SHP77 treated with DMSO at 0.1 percent for 48 hours (cell line): ENCODE measurements around the gene EHD4.
A peak's percentile ranks its signal among the peaks of the same experiment; 100 is the strongest.

Experiments
- DNase-seq: peaks from one replicate; lab custom pipeline; 2025; lab: John Stamatoyannopoulos, UW

The EHD4 gene

DNA sequence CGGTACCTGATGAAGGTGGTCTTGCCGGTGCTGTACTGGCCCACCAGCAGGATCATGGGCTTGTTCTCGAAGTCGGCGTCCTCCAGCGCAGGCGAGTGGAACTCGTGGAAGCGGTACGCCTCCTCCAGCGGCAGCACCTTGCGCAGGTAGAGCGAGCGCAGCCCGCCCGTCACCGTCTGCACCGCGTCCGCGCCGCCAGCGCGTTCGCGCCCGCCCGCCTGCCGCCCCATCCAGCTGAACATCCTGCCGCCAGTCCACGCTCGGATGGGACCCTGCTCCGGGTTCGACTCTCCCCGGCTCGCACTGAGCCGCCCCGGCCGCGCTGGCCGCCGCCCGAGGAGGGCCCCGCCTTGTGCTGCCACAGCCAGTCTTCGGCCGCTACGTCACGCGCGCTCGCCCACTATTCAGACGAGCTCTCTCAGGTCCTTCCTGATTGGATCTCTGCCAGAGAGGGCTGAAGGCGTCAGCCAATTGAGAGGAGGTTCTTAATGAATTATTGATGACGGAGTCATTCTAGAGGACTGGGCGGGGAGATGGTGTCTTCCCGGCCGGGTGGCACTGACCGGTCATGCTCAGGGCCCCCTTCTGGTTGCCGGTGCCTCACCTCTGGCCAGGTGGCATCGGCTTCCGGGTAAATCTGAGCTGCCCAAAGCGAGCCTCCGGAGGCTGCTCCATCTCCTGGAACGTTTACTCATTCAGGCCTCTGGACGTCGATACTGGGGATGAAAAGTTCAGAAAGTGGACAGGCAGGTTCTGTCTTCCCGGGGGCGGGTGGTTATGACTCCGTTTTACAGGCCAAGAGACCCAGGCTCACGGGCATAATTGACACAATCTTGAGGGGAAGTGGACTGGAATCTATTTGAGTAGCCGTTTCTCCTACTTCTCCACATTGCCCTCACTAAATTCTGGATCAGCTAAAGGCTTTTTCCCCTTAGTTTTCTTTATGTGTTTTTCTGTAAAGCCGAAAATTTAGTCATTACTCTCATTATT, at the start of gene EHD4:
TSS of gene EHD4 (minus strand) at position 305 of the 990 bp plus-strand sequence. CDS start at position 242, 63 bp downstream.
- DNase-seq: peak; percentile 95

DNA sequence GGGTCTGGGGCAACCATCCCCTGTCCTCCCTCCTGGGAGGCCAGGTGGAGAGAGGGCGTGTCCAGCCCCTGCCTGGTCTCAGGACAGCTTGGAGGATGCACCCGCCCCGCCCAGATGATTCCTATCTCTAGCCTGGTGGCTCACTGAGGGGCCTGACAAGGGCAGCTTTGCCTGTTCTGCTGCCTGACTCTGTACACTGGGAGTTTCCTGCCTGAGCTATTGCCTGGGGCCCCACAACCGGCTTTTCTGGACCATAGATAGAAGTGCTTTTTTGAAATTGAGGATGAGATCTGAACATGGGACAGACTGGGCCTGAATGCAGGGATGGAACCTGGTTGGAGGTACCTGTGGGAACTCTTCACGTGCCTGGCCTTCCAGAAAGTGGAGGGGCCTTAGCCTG, 49.2 kb upstream of the EHD4 start:
- DNase-seq: no peak

DNA sequence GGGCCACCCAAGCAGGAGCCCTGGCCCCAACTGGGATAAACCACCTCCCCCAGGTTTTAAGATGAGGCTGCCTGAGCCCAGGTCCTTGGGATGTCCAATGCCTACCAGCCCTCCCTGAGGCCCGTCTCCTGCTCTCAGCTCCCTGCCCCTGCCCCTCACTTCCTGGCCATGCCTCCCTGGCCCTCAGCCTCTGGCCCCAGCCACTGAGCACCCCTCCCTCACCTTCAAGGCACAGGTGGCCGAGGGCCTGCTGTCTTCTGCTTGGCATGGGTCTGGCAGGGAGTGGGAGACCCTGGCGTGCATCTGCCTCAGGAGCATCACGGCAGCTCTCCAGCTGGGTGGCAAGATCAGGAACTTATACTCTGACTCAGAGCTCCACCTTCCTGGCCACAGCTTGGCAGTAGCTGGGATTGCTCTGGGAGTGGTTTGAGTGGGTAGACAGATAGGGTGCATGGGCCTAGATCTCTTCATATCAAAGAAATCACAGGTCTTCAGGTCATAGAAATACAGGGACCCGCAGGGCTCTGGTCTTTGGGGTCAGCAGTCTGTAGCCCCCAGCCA, 48.4 kb upstream of the EHD4 start, which contains the start of gene PLA2G4E:
TSS of gene PLA2G4E (minus strand) at position 330 of the 561 bp plus-strand sequence. CDS start at position 318, 12 bp downstream.
- no peak for DNase-seq

DNA sequence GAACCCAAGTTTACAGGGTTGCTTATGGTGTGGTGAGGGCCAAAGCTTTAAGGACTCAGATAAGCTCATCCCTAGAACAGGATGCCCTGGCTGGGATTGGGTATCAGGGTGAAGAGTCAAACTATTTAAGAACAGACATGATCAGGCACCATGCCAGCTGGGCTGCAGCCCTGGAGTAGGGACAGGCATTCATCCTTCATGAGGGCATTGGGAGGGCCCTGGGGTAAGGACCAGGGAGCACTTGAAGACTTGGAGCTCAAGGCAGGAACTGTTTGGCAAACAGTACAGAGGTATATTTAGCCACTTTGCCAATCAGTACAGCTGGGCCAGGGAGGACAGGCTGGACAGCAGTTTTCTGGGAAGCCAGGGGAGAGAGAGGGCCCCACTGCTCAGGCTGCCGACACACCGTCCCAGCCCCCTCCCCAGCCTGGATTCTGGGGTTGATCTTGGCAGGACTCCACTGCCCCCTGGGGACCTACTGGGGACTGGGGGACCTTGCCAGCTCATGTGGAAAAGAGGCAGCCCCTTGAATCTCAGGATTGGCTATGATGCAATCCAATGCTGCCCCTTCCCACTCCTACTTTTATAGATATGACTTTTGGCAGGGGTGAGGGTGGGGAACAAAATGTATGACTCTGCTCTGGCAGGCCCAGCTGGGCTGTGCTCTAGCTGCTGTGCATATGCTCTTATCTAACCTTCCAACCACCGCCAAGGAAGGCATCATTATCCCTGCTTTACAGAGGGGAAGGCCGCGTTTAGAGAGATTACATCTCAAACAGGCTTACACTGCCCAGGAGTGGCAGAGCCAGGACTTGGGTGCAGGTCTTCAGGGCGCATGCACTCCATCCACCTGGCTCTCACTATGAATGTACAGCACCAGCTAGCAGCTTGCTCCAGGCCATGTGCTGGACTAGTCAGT, 46.2 kb upstream of the EHD4 start:
- no peak for DNase-seq

DNA sequence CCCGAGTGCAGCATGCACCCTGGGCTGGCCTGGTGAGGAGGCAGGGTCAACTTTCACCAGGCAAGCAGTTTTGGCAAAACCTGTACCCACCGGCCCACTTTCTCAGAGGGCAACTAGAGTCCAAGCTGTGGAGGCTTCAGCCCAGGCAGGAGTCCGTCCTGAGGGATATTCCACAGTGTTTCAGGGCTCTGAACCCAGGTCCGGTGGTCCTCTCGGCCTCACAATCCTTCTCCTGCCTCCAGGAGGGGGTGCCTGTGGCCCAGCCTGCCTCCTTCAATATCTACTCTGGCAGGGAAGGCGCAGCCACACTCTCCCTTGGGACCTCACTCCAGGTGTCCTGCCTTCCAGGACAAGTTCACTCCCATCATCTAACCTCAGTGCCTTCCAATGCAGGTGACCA, 44.6 kb upstream of the EHD4 start:
- DNase-seq: no peak

DNA sequence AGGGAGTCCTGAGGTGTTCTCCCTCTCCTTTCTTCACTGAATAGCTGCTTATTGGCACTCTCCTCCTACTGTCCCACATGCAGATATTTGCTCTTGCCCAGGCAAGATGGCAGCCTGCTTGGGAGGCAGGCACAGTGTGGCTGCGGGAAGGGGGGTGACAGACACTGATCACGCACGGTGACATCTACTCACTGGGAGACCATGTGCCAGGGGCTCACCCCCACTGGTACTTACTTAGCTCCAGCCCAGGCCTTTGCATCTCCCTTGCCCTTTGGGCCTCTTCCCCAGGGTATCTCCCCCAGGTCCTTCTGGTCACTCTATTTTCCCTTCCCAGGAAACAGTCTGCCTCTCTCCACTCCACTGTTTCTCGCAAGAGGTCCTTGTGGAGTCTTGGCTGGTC, 42.0 kb upstream of the EHD4 start:
- DNase-seq: no peak

DNA sequence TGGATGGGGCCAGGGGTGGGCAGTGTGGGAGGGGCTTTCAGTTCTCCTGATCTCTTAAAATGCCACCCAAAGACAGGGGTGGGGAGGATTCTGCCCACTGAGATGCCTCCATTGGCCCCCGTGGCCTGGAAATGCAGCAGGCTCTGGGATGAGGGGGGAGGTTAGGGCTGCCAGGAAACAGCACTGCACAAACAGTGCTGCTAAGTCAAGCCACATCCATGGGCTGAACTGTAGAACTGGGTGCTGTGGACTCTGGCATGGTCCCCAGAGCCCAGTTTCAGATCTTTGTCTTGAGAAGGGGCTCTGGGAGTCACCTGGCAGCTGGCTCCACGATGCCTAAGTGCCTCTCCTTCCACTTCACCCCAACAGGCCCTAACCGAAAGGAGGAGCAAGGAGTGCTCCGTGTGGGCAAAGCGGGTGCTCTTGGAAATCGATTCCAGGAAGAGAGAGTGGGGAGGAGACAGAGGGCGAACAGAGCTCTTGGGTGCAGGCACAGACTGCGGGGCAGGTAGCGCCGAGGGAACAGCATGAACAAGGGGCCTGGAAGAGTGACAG, 40.6 kb upstream of the EHD4 start:
- DNase-seq: no peak

DNA sequence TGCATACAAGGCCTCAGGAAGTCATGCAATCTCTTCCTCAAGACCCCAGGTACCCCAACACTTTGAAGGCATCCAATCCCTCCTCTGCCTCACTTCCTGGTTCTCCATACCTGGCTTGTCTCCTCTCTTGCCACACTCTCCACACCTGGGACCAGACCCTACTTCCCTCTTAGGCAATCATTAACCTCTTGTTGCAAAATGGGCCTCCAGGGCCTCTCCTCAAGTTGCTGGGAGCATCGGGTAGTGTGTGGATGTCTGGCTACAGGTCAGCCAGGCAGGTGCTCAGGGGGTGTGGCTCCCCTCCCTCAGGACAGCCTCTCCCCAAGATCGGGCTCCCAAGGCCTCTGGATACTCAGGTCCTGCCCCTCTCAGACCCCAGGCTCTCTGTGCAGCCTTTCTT, 39.9 kb upstream of the EHD4 start:
- no peak for DNase-seq

DNA sequence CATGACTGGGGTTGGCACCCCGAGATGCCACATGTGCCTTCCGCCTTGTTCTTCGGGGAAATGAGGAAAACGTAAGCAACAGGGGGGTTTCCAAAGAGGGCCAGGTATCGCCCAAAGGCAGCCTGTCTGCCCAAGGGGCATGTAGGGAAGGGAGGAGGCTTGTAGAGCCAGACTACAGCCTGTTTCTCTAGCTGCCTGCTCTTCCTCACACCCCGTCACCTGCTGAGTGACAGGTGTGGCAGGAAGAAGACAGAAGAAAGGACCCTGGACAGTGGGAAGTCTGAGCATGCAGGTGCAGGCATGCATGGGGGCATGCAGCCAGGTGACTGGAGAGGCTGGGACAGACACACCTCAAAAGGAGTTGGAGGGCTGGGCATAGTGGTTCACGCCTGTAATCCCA, 38.7 kb upstream of the EHD4 start:
- no peak for DNase-seq

DNA sequence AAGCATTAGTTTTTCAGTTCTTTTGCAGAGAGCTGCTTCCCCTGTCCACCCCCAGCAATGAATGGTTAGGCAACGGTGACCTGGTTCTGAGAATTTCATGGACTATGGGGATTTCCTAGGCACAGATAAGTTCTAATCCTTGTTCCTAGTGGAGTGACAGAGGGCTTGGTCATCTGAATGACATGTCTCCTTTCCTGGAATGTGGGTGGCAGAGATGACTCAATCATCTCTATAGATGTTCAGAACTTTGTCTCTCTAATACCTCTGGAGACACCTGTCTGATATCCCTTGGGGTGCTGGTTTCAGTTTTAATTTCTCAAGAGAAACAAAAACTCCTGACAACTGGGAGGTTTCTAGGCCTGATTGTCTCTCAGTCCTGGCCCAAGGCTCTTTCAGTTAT, 38.1 kb upstream of the EHD4 start:
- DNase-seq: no peak

DNA sequence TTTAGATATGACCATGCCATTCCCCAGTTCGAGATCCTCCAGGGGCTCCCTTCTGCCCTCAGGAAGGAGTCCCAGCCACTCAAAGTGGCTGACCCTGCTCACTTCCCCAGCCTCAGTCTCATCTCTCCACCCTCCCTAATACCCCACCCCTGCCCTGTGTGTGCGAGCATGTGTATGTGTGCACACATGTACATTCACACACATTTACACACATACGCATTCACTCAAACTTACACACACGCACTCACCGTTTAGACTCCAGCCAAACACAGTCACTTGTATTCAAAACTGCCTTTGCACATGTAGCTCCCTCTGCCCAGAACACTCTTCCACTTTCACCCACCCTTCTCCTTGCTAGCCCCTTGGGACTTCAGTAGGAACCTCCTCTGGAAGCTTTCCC, 37.1 kb upstream of the EHD4 start:
- DNase-seq: no peak

DNA sequence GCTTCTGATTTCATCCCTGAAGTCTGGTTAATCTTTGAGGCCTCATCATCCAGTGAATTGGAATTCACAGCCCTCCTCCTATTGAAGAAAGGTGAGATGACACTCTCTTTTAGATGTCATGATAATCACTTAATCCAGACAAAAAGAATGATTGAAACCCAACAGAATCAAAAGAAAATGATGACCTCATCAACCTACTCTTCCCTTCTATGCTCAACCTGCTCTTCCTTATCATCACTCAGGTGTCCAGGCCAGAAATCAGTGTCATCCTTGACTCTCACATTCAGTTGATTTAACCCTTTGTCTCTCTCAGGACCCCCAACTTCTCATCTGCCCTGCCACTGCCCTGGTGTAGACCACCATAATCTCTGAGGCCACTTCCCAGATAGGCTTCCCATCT, 36.7 kb upstream of the EHD4 start:
- no peak for DNase-seq

DNA sequence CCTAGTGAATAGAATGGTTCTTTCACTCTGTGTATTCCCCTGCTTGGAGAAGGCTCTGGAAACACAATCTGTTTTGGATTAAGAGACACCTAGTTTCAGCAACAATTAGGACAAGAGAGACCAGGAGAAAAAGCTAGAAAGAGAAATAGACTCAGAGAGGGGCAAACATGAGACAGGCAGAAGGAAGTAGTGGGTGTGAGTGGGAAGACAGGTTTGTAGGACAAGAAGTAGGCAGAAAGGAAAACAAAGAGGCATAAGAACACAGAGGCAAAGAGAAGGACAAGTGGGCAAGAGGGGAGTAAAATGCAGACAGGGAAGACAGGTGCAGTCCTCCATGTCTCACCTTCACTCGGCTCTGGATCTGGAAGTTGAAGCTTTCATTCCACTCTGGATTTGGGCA, 35.0 kb upstream of the EHD4 start:
- no peak for DNase-seq

DNA sequence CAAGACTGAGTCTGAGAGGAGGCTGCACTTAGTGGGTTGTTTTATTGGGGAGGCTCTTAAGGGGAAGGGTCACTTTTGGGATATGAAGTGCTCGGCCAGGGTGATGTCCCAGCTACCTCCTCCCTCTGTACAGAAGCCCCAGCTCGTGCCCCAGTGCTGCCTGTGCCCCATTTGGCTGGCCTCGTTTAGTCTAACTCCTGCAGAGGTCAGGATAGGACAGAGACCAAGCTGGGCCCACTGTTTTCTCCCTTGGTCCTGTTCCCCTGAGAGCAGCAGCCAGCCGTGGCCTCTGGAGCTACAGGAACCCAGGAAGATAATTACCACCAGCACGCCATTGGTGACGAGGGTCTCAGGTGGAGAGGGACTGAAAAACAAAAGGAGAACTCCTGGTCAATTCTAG, 30.0 kb upstream of the EHD4 start:
- no peak for DNase-seq

DNA sequence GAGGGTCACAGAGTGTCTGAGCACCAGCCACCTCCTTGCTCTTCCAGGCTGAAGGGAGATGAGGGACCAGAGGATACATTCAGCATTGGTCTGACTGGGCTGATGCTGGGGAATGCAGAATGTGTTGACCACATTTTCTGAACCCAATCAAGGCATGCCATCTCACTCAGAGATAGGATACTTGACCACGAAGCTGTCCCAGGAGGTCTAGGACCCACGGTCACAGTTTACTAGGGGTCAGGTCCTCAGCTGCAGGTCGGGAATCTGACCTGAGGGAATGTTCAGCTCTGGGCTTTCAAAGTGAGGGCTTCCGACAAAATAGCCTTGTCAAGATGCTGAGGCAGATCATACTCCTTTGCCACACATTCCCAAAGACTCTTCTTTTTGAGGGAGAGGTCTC, 28.9 kb upstream of the EHD4 start:
- no peak for DNase-seq

DNA sequence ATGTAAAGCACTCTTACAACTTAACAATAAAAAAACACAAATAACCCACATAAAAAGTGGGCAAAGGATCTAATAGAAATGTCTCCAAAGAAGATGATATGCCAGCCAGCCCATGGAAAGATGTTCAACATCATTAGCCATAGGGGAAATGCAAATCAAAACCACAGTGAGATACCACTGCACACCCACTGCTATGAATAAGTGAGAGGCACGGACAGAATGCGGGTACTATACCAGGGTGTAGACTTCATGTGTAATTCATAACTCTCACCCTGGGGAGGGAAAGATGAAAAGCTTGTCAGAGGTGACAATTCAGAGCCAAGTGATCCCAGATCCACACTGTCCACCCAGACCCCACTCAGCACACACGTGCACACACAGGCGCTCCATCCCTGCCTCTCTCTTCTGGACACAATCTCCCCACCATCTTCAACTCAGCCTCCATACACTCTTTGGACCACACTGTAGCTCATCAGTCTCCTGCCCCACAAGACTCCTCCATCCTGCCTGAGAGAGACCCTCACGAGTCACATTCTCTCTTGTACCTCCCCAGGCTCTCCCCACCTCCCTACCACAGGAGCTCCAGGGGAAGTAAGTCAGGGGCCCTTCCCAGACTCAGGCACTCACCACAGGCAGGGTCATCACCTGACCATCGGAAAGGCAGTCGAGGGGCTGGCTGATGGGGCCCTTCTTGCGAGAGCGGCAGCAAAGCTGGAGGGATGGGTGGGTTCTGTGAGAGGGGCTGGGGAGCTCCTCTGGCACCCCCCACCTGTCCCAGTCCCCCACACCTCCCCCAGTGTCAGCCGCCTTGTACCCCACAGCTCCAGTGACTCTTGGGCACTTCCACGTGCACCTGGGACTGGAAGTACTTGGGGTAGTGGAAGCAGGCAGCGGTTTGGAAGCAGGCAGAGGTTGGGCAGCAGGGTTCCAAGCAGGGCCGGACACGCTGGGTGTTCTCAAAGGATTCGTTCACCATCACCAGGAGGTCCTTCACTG, 27.2 kb upstream of the EHD4 start:
- DNase-seq: no peak

DNA sequence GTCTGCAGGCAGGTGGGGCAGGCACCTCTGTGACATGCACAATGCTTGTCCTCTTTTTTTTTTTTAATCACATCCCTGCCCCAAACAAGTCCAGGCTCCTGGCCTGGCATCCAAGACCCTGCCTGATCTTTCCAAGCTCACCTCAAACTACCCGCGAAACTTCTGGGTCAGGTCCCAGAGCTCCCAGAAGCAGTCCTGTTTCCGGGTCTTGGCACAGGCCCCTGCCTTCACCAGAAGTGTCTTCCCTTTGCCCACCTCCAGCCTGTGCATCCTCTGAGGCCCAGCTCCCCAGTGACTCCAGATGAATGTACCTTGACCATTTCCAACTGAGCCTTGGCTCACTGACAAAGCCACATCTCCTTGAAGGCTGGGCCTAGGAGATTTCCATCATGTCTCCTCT, 25.5 kb upstream of the EHD4 start:
- DNase-seq: no peak

DNA sequence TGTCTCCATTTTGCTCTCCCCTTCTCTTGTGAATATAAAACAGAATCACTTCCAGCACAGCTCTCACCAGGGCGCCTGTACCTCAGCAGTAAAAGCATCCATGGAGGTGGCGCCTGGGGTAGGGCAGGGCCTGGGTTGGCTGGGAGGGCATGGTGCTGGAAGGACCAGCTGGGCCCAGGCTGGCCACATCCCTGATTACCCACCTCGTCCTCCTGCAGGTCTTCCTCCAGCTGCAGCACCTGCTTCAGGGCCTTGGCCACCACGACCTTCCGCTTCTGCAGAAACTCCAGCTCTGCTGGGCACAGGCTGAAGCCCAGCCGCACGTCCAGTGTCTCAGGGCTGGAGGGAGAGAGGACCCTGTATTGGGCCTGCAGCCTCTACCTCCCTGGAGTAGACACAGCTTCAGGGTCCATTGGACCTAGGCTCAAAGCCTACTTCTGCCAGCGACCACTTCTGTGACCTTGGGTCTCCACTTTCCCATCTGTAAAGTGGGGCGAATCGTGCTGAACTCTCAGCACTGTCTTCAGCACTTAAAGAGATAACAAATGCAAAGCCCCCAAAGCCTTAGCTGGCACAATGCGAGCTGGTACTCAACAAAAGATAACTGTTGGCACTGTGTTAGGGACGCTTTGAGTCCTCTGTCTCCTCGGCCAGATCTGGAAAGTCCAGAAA, 24.7 kb upstream of the EHD4 start:
- DNase-seq: no peak

DNA sequence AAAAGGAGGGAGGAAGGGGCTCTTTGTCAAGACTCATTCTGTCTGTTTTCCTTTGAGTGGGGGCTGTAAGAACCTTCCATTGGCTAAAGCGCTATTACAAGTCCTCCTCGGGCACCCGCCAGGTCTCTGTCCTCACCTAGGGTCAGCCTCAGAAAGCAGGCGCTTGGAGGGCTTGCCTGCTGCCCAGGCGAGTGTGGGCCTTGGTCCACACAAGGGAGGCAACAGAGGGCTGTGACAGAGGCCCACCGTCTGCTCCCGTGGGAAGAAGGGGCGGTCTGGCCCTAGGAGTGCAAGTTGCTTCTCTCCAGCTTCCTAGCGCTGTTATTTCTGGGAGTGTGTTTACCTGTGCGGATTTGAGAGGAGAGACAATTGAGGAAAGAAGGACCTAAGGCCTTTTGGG, 24.0 kb upstream of the EHD4 start:
- no peak for DNase-seq

DNA sequence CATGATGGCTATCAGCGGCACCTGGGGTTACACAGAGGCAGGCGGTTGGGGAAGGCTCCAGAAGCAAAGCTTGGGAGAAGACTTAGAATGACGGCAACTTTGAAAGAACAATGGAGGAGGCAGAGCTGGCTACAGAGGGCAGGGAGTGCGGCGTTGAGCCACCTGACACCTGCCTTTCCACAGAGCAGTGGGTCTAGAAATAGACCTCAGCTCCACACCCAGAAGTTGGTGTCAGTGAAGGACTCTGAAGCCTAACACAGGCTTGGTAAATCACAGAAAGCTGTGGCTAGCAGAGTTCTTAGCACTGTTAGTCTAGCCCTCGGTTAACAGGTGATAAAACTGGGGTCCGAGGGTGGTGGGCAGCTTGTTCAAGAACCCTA, 23.1 kb upstream of the EHD4 start:
- DNase-seq: no peak
